Pancreas (tissue), 10 donors: Measurements from ENCODE around the gene TAS2R41. TPM values are rescaled to one million over a fixed set of nuclear protein-coding genes. Genes with fewer than 3 reads are reported as not detected.

Experiments used
- ATAC-seq, 4 donors: fragments of 200-7000 bp; cut with Tn5 transposase; one replicate each; pipeline versions ENCODE4 v1.8.0 to v1.9.1; 2020; ENCODE audit warnings: mild to moderate bottlenecking in 4 of 4, moderate library complexity in 4 of 4
- DNase-seq, 6 donors: peaks; one replicate each; pipeline ENCODE4 v3.0.0-alpha.2; 2020
- FAIRE-seq: peaks from 2 replicates; lab custom pipeline; 2012; peaks lifted over from hg19 to GRCh38; lab: Jason Lieb, UNC
- H3K27ac ChIP-seq, 4 donors: fragments of 200-600 bp; sonication (generic); 1 replicate in 3 of 4; 2 replicates in 1 of 4; pipeline versions ENCODE4 v1.5.0 to v1.8.0; 2020
- H3K27me3 ChIP-seq, 4 donors: fragments of 200-600 bp; one replicate each; pipeline ENCODE4 v1.8.0; 2021
- H3K36me3 ChIP-seq, 3 donors: fragments of 200-600 bp; sonication (generic) in 1 of 3; one replicate each; pipeline versions ENCODE4 v1.5.0 to v1.8.0; 2020 to 2021
- H3K4me1 ChIP-seq, 3 donors: fragments of 200-600 bp; one replicate each; pipeline ENCODE4 v1.8.0; 2021
- H3K4me3 ChIP-seq, 4 donors: fragments of 200-600 bp; sonication (generic) in 2 of 4; one replicate each; pipeline versions ENCODE4 v1.5.0 to v1.8.0; 2020 to 2021
- H3K9me3 ChIP-seq, 4 donors: fragments of 200-600 bp; one replicate each; pipeline ENCODE4 v1.8.0; 2021
- WGBS, 2 donors: extraction: QIAGEN DNeasy Blood & Tissue Kit; methylation state at CpG; one replicate each; pipeline ENCODE4 v1.1.7; 2013; 5-methylcytosine and 5-hydroxymethylcytosine counted together
- intact Hi-C, 3 donors: fragments of 100-400 bp; cut with DNase I; formaldehyde crosslinking; loops; one replicate each; pipeline versions ENCODE4 v1.11.1 to v1.14.2; 2022
- polyA plus RNA-seq, 2 donors: library from polyadenylated mRNA; stranded (reverse); fragments of 200-250 nt; gene quantifications; one replicate each; pipeline ENCODE4 v1.2.3, GENCODE V29; 2013
- total RNA-seq, 6 donors: library from RNA; stranded (reverse); fragmentation: NEBNext Ultra II Directional in 4 of 6; extraction: Animal tissue kit (Norgen Biotek cat#: 25700) in 4 of 6; gene quantifications; one replicate each; pipeline versions ENCODE4 v1.2.1 to v1.2.4, GENCODE V29; 2021 to 2023
- TF ChIP-seq, protein P1 (sequence below), 4 donors: fragments of 200-600 bp; sonication (generic) in 3 of 4; IDR thresholded peaks; one replicate each; pipeline versions ENCODE4 v1.5.0 to v1.8.0; 2021; ENCODE audit warnings: antibody characterized with exemption in 4 of 4
- donor health status: healthy with polysubstance abuse.
- donor health status: DM: no; HTN: no; CAD: no; lungs with moderate emphysema.
- donor health status: DM: no; HTN: no; CAD: no.
- donor health status: control.
- donor health status: control.
- donor health status: Bipolar disorder and iron deficiency.
- donor health status: DM: yes; HTN: yes; CAD: no.
- donor health status: DM: no; HTN: no; CAD: no.
- donor health status: DM: no; HTN: no; CAD: no.
- donor health status: DM: yes; HTN: yes; CAD: no.

TAS2R41 gene
- total and polyA plus RNA-seq, 8 donors: 0.16 TPM; not detected in 7

DNA sequence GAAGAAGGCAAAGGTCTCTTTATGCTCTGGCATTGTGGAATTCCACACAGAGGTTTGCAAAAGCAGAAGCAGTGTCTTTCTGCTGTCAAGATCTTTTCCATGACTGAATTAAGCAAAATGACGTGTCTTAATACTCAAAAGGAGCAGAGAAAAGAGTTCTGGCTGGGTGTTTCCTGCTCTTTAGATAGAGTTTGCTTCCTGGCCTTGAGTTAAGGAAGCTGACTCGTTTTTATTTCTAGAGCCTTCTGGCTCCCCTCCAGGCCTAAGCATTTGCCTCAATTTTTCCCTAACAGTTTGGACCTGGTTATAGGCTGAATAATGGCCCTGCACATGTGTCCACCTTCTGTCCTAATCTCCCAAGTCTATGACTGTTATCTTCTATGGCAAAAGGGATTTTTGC lies 21.6 kb downstream of the TAS2R41 start:
- Histone ChIP-seq H3K27ac (no peak overlapping the region), H3K9me3 (no peaks in the 10 kb centered on the region), H3K36me3 (no peaks in the 10 kb centered on the region), H3K27me3 (no peaks in the 10 kb centered on the region), H3K4me3 (no peak overlapping the region), H3K4me1 (no peaks in the 10 kb centered on the region)
- no peak for FAIRE-seq
- 35 to 41% methylated on average over 2 of the region's 2 CpGs for WGBS, 2 donors
- ATAC-seq: peak in 3 of 4 donors; percentile 29 to 76 (median 62)
- intact Hi-C loops: no loop called here
- DNase-seq: no peak
- TF ChIP-seq, protein P1, sequence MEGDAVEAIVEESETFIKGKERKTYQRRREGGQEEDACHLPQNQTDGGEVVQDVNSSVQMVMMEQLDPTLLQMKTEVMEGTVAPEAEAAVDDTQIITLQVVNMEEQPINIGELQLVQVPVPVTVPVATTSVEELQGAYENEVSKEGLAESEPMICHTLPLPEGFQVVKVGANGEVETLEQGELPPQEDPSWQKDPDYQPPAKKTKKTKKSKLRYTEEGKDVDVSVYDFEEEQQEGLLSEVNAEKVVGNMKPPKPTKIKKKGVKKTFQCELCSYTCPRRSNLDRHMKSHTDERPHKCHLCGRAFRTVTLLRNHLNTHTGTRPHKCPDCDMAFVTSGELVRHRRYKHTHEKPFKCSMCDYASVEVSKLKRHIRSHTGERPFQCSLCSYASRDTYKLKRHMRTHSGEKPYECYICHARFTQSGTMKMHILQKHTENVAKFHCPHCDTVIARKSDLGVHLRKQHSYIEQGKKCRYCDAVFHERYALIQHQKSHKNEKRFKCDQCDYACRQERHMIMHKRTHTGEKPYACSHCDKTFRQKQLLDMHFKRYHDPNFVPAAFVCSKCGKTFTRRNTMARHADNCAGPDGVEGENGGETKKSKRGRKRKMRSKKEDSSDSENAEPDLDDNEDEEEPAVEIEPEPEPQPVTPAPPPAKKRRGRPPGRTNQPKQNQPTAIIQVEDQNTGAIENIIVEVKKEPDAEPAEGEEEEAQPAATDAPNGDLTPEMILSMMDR (IDR thresholded peaks at IDR 0.05): no peak

- no peaks in the 10 kb centered on the region for H3K36me3 ChIP-seq
- H3K4me3 ChIP-seq: no peak overlapping the region
- no peak for DNase-seq
- TF ChIP-seq, protein P1 (IDR thresholded peaks at IDR 0.05): no peak
- 79 to 80% methylated on average over 8 of the region's 8 CpGs for WGBS, 2 donors
- intact Hi-C loops: no loop called here
- H3K9me3 ChIP-seq: no peaks in the 10 kb centered on the region
- no peaks in the 10 kb centered on the region for H3K27me3 ChIP-seq
- ATAC-seq: peak in 1 of 4 donors; percentile 35
- FAIRE-seq: no peak
- H3K27ac ChIP-seq: no peak overlapping the region
- no peaks in the 10 kb centered on the region for H3K4me1 ChIP-seq
Measured at GRCh38 chr7:143499743-143500348, 22.2 kb downstream of the TAS2R41 start.

DNA sequence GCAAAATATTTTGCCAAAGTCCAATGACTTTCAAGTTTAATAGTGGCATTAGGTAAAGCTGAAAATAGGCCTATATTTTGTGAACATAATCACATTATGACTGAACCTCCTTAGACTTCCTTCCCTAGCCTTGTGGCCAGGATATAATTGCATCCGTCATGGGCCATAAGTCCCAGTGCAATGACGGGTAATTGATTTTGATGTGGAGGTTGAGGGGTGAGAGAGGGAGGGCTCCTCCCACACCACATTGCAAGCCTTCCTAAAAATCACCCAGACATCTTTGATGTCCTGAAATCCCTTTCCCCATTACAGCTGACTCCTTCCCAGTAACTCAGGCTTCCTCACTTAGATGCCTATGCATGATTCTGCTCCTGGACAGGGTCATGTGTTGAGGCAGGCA lies 25.6 kb downstream of the TAS2R41 start:
- Histone ChIP-seq H3K36me3 (no peaks in the 10 kb centered on the region), H3K27me3 (no peaks in the 10 kb centered on the region), H3K9me3 (no peaks in the 10 kb centered on the region), H3K27ac (no peak overlapping the region), H3K4me1 (no peaks in the 10 kb centered on the region), H3K4me3 (no peak overlapping the region)
- TF ChIP-seq, protein P1 (IDR thresholded peaks at IDR 0.05): no peak
- 69 to 82% methylated on average over 2 of the region's 2 CpGs for WGBS, 2 donors
- no peak for ATAC-seq
- no peak for DNase-seq
- no peak for FAIRE-seq
- intact Hi-C loops: no loop called here

DNA sequence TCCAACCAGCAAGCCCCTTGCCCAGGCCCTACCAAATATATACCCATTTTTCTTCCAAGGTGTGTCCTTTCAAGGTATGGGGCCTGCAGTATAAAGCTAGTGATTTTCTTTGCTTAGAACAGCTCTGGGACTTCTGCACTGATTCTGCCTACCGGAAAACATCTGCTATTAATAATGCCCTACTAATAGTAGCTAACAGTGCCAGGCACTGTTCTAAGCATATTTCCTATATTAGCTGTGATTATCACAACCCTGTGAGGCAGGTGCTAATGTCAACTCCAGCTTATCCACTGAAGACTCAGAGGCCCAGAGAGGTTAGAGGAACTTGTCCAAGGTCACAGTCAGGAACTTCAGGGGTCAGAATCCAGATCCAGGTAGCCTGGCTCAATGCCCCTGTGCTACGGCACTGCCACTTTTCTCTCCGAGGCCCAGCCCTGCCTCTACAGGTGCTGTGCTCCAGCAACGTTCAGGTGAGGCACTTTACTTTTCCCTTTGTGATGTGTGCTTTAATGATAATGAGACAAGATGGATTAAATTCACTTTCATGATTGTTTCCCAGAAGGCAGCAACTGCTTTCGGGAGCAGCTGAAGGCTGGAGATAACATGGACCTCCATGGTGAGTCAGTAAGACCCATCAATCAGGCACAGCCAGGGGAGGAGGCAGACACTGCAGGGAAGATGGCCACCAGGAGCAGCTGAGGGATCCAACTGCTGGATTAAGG lies 26.7 kb downstream of the TAS2R41 start:
- Histone ChIP-seq H3K27me3 (no peaks in the 10 kb centered on the region), H3K36me3 (no peaks in the 10 kb centered on the region), H3K4me1 (no peaks in the 10 kb centered on the region), H3K4me3 (no peak overlapping the region), H3K27ac (no peak overlapping the region), H3K9me3 (no peaks in the 10 kb centered on the region)
- 64 to 74% methylated on average over 5 of the region's 5 CpGs for WGBS, 2 donors
- TF ChIP-seq, protein P1 (IDR thresholded peaks at IDR 0.05): no peak
- intact Hi-C loops: no loop called here
- no peak for FAIRE-seq
- no peak for ATAC-seq
- DNase-seq: no peak

DNA sequence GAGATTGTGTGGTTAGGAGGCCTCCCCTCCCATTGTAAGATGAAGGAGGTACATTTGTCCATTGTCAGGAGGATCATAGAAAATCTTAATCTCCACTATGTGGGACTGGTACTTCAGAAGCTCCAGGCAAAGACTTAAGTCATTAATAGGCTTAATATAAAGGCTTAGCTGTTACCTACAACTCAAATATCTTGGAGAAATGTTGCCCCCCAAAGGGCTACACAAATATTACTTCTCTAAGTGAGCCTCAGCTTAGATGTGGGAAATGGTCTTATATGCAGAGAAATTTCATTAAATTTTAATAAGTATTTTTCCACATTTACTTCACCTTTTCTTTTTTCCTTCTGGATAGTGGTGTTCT lies 27.2 kb downstream of the TAS2R41 start:
- H3K9me3 ChIP-seq: no peaks in the 10 kb centered on the region
- no peak for FAIRE-seq
- ATAC-seq: no peak

More for the DNA sequence above, 27.2 kb downstream of the TAS2R41 start:
- TF ChIP-seq, protein P1 (IDR thresholded peaks at IDR 0.05): no peak
- Histone ChIP-seq H3K27ac (no peak overlapping the region), H3K4me1 (no peaks in the 10 kb centered on the region), H3K27me3 (no peaks in the 10 kb centered on the region), H3K36me3 (no peaks in the 10 kb centered on the region), H3K4me3 (no peak overlapping the region)
- intact Hi-C loops: no loop called here
- no peak for DNase-seq
